Stimulated activated naive CD8-positive, alpha-beta T cell treated with anti-CD3 and anti-CD28 coated beads, Interleukin-15, Interleukin-2, amounts not matched to agents 100 U/mL and 50 U/mL, for 24 hours (primary cell): ENCODE results near the gene VIPR2.

Experiments used
- ATAC-seq: fragments of 150-1000 bp; cut with Tn5 transposase; one replicate; pipeline ENCODE4 v1.10.0; 2021
- DNase-seq: peaks from one replicate; pipeline ENCODE4 v3.0.0; 2021

The VIPR2 gene

DNA sequence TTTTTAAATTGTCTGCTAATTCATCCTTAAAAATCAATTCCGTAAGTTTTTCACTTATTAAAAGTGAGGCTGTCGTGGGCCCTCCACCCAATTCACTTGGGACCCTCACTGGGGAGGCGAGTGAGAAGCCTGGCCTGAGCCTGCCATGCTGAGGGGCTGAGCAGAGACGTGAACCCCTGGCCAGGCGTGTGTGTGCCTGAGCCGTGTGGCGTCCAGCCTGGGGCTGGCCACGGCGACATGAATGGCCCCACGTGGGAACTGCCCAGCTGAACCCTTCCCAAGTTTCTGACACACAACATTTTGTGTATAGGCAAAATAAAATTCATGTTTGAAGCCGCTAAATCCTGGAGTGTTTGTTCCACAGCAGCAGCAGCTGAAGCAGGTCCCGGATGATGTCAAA, 13.0 kb upstream of the VIPR2 start:
- no peak for DNase-seq
- ATAC-seq: no peak

DNA sequence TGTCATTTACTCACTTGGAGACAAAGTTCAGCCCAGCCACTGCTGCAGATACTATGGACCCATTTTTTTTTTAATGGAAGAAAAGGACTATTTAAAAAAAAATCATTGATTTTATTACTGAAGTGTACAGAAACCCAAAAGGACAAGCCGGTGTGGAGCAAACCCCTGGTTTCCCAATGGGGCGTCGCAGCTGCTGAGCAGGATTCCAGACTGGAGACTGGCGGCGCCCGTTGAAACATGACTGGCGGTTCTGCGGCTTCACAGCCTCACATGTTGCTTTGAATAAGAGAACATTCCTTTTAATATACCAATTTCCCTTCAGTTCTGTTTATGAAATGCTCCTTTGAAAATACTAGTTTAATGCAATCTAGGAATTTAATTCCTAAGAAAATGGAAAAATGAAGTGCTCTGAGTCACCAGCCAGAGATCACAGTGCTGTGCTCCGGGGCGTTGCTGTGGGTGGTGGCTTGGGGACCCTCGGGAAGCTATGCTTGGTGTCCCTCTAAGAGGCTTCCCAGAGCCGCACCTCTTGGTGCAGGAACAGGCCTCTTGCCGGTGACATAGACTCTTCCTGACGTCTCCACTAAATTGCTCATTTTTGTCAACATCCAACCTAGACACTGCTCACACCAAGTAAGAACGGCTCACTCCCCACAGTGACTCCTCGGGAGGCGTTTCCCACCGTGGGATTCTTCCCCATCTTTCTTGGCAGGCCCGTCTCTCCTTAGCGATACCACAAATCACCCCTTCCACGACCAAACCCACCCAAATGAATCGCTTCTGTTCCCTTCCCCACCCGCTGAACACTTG, 12.0 kb upstream of the VIPR2 start:
- ATAC-seq (no peak), DNase-seq (no peak)

DNA sequence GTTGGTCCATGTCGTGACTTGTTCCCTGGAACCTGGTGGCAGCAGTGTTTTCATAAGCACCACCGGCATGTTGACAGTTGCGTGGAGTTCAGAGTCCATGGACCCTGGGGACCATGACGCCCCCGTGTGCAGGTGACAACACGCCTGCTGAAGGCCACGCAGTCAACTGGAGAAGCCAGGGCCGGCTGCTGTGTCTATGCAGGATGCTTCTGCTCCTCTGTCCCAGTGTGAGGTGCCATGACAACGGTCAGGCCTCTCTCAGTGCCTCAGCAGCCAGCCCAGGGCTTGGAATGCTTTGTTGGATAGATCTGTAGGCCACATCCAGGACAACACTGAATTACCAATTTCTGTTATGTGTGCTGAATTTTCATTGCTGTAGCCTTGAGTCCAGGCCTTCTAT, 10.7 kb upstream of the VIPR2 start:
- no peak for ATAC-seq
- DNase-seq: no peak

DNA sequence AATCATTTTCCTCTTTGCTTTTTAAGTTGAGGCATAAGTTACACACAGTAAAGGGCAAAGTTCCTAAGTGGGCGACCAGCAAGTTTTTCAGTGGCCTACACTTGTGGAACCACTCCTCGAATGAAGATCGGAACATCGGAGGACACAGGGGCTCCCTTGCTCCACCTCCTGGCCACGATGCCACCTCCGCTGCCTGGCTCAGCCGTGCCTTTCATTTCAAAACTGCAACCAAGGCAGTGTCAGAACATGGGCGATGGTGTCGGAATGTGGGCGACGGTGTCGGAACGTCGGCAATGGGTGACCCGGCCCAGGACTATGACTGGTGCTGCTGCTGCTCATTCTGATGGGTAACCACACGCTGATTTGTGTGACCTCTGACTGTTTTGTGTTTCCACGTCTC, 9.6 kb upstream of the VIPR2 start:
- DNase-seq (no peak), ATAC-seq (no peak)

DNA sequence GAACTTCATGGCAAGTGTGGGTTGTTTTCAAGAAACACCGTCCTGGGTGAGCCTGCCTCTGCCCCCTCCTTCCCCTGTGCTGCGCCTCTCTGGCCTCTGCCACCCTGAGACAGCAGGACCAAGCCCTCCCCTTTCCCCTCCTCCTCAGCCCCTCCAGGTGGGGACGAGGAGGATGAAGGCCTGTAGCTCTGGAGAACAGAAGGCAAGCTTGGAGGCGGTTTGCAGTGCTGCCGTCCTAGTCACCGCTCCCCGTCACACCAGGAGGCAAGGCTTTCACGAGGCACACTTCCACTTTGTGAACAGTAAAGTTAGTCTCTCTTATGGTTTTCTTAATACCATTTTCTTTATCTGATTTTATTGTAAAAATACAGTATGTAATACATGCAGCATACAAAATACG, 8.8 kb upstream of the VIPR2 start:
- ATAC-seq (no peak), DNase-seq (no peak)

DNA sequence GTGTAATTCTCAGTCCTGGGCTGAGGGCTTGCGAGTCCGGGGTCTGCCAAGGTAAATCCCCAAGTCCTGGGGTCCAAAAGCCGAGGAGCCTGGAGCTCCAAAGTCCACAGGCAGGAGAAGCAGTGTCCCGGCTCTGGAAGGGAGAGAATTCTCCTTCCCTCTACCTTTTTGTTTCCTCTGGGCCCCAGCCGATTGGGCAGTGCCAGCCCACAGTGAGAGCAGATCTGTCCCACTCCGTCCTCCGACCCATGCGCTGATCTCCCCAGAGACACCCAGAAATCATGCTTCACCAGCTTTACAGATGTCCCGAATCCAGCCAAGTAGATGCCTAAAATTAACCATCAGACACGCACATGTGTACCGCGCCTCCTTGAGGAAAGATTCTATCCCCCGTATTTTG, 8.1 kb upstream of the VIPR2 start:
- no peak for ATAC-seq
- no peak for DNase-seq

DNA sequence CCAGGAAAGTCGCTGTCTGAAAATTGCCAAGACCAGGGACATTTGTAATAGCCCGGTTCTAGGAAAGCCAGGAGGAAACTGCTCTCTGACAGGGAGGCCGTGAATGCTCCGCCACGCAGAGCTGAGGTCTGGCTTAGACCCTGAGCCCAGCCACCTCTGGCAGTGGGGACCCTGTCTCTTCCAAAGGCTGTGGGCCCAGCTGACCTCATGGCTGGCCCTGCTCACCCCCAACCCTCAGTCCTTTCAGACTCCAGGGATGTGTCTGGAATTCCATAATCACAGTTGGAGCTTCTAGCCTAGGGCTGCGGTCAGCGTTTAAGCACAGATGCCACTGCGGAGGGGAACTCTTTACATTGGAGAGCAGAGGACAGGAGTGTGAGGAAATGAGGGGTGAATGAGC, 6.6 kb upstream of the VIPR2 start:
- DNase-seq (no peak), ATAC-seq (no peak)

DNA sequence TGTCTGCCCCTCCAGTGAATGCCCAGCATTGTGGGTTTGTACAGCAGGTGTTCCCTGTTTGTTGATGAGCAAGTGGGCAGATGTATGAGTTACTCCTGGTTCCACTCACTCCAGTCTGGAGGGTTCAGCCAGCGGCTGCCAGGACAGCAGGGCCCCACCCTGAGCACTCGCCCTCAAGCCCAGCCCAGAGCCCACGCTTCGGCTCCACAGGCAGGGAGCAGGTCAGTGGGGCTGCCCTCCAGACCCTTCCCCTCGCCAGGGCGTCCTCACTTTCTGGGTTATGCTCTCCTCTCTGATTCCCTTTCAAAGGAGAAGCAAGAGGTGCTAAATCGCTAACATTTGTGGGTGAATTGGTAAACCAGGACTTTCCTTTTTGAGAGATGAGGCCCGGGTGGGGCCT, 4.8 kb upstream of the VIPR2 start:
- DNase-seq (no peak), ATAC-seq (no peak)

DNA sequence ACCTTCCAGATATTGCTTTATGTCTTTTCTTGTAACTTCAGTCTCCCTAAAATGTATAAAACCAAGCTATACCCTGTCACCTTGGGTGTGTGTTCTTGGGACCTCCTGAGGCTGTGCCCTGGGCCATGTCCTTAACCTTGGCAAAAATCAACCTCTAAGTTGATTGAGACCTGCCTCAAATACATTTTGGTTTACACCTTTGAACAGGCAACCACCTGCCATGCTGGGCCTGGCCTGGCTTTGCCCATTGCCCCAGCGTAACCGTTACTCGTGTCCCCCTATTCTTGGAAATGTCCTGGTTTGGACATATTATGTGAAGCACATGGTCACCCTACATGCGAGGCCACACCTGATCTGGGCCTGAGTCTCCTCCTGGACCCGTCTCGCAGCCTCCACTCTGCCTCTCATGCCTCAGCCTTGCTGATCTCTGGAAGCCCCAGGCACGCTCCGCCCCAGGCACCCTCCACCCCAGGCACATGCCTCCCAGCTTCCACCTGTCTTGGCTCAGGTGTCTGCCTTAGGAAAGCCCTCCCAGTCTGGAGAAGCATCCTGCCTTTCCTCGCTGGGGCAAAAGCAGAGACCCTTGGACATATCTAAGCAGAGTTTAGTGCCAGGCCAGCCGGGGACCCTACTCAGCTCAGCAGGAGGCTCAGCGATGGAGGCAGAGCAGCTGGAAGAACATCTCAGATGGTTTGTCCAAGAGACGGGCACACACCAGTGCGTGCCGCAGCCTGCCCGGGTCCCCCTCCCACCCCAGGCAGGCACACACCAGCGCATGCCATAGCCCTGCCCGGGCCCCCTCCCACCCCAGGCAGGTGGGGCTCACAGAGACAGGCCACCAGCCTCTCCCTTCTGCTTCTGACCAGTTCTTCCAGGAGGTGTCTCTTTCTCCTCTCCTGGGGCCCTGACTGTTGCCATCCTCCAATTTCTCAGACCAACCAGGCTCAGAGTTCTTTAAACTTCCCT, 4.0 kb upstream of the VIPR2 start:
- ATAC-seq: no peak
- no peak for DNase-seq

DNA sequence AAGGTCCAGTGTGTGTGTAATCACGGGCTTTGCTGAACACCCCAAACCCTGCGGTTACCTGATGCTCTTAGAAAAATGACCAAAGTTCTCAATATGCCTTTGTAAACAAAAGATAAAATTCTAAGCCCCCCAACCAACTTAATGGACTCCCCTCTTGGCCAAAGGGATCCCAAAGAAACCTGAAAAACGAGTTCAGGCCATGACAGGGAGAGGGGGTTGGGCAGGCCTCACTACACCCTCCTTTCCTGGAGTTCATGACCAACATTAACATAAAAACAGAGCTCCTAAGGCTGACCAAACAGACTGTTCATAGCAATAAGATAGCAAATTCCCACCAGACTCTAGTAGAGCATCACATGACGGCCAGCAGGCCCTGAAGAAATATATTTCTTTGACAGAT, 3.0 kb upstream of the VIPR2 start:
- ATAC-seq: no peak
- DNase-seq: no peak

DNA sequence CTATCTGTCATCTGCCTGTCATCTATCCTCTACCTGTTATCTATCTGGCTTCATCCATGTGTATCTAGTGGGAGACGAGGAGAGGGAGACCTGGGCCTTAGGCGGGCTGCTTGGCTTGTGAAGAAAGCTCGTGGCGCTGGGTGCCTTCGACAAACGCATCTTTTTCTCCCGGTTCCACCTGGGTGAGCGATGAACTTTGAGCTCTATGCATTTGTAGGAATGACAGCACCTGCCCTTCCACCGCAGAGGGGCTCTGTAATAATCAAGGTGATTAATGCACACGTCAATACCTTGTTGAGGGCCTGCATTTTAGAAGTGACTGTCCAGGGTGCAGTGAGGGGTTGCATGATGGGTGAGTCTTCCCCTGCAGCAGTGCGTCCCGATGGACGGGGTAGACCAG, 2.6 kb upstream of the VIPR2 start:
- DNase-seq (no peak), ATAC-seq (no peak)

DNA sequence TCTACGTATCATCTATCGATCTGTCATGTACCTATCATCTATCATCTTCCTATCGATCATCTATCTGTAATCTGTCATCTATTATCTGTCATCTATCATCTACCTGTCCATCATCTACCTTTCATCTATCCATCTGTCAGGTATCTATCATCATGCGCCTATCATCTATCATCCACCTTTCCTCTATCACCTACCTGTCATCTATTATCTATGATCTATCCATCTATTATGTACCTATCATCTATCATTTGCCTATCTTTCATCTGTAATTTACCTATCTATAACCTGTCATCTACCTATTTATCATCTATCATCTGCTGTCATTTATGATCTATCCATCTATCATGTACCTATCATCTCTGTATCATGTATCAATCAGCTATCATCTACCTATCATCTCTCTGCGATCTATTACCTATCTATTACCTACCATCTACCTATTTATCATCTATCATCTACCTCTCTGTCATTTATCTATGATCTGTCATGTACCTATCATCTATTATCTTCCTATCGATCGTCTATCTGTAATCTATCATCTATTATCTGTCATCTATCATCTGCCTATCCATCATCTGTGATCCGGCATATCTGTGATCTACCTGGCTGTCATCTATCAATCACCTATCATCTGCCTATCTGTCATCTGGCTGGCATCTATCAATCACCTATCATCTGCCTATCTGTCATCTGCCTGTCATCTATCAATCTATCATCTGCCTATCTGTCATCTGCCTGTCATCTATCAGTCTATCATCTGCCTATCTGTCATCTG, 1.6 kb upstream of the VIPR2 start:
- ATAC-seq: no peak
- no peak for DNase-seq

DNA sequence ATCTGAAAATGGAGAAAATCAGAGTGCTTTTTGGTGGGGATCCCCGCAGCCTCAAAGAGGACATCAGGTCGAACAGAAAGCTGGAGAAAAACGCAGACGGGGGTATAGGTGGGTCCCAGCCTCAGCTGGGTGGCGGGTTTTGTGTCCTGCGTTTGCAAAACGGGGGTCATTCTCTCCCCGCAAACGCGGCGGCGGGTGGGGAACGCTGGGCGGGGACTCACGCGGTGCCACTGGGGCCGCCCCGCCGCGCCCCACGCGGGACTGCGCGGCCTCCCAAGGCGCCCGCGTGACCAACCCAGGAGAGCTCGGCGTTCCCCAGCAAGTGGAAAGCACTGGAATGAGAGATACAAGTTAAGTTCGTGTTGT, 806 bp upstream of the VIPR2 start:
- ATAC-seq (no peak), DNase-seq (no peak)

DNA sequence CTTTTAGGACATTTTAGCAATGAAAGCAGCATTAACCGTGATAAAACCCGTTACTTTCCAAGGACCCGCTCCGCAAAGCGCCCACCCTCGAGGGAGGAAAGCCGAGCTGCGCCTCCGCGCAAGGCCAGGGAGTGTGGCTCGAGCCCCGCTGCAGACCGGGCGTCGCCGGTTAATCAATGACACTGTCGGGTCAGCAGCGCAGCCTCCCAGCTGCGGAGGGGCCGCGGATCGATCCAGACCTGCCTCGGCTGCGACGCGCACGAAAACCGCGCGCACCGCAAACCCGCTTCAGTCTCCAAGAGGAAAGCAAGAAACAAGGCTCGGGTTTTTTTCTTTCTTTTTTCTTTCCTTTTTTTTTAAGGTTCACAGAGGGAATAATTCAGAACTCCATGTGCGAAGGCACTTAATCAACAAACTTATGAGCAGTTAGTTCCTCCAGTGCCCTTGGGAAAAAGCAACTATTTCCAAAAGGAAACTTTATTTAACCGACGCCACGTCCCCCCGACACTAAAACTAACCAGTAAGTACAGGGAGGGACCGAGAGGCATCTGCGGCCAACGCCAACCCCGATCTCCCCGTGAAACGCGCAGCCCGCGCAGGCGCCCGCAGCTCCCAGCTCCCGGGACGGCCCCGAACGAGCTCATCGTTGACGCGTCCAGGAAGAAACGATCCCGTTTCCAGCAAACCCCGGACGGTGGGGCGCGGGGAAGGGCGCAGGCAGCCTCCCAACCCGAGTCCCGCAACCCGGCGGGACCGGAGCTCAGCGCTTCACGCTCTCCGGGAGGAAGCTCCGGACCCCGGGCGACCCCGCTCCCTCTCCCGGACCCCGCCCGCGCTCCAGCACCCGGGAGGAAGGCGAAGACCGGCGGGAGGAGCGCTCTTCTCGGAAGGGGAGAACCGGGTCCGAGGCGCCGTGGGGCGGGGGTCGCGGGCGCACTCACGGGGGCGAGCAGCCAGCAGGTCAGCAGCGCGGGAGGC, 598 bp downstream of the VIPR2 start:
- no peak for ATAC-seq
- DNase-seq: peak; percentile 40

DNA sequence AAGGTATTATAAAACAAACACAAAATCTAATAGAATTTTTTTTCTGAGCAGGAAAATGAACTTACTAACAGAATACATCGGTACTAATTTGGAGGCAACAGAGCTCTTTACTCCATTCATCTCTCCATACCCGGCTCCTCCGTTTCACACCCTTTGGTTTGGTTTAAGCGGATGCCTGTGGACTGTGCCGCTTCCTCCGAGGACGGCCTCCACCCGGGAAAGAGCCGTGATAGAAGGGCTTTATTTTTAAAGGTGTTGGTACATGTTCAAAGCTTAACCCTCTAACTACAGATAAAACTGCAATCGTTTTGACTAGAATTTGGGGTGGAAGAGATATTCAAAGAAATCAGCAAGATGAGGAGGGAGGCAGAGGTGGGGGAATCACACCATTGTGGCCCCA, 1.9 kb downstream of the VIPR2 start:
- ATAC-seq: no peak
- DNase-seq: no peak

DNA sequence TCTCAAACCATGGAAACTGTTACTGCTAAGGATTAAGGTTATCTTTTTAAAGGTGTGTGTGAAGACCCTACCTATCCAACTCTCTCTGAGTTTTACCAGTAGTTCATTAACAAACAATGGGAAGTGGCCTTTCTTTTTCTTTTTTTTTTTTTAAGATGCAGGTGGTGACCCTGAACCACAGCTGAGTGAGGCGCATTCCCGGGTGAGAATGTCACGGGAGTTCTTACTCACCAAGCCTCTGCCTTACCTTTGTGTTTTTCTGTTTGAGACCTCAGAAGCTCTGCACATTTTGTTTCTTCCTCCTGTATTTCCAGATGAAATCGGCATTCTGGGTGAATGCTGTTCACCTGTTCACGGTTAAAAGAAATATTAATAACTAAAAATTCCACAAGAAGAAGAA, 2.5 kb downstream of the VIPR2 start:
- ATAC-seq: no peak

DNA sequence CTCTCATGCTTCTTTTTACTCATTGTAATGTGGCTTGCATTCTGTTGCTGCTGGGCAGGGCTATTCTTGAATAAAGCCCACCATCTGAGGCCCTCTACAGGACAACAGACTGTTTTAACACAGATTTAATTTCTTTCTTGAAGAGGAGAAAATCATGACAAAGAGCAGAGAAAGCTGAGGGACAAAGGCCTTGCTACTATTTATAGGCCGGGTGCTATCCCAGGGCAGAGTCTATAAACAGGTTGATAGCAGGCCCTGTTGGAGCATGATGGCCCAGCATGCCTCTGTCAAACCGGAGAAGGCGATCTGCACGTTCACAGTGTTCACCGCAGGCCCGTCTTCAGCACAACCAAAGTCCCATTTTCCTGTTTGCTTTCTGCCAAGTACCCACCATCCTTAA, 3.0 kb downstream of the VIPR2 start:
- DNase-seq: no peak
- no peak for ATAC-seq

More for the DNA sequence above, 2.5 kb downstream of the VIPR2 start:
- no peak for DNase-seq

DNA sequence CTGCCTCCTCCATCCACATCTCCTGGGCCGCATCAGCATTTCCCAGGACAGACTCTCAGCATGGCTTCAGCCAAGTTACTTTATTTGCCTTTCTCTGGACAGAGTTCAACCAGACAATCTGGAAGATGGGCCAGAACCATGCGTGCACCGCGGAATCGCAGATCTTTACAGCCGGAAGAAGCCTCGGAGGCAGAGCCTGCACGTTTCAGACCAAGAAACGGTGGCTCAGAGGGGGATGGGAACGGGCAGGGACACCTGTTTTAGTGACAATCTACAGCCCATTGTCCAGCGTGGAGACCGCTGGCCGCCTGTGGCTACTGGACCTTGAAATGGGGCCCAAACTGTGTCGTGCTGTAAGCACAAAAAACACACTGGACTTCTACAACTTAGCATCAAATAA, 3.5 kb downstream of the VIPR2 start:
- ATAC-seq (no peak), DNase-seq (no peak)

DNA sequence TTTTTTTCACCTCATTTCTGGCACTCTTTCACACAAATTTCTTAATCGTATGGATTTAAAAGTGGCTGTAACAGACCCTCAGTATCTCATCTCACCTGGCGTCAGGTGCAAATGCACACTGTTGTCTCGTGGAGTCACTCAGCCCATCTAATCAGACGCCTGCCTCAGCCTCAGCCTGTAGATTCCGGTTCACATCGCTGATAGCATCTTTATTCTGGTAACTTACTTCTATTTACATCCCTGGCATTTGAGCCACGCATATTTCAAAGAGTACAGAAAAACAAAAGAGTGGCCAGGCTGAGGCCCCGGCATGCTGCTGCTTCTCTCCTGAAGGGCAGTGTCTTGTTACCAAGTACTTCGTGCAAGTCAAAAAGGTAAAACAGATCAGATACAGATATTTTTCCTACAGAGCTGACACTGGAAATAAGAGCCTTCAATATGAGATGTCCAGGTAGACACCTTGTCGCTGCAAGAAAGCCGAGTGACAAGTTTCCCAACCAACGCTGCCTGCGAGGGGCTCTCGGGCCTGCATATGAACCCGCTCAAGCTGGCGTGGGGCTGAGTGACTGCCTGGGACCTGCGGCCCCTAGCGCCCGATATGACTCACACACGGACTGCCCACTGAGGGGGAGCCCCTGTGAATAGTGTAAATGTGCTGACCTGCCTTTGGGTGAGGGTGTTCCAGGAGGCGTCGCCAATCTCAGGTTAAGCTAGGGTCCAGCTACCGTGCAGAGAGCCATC, 4.3 kb downstream of the VIPR2 start:
- ATAC-seq: no peak

DNA sequence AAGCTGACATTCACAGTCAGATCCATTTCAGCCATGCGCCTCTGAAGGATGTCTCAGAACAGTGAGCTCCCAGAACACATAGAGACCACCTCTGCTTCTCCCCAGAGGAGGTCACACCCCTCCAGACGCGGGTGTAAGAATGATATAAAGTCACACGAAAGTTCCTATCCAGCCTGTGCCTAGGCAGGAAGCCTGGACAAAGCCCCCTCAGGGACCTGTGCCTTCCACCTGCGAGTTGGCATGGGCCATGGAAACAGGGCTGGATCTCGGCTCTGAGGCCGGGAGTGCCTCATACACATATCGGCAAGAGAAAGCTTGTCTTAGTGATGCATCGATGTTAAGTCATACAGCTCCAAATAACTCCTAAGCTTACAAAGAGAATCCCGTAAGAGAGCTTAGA, 5.0 kb downstream of the VIPR2 start:
- ATAC-seq: no peak

More for the DNA sequence above, 4.3 kb downstream of the VIPR2 start:
- no peak for DNase-seq

DNA sequence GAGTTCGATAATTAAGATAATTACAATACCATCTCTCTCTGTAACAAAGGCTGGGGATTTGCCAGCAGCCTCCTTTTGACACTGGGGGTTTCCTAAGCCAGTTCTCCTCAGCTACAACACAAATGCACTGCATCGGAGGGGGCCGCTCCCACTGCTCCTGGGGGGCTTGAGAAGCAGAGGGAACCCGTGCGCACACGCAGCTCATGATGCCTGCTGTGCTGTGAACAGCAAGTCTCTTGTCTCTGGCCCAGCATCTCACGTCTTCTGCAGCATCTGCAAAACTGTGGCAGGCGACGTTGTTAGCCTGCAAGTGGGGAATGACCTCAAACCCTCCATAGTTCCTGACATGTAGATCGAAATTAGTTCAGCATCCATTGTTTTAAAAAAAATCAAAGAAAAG, 5.5 kb downstream of the VIPR2 start:
- ATAC-seq (no peak), DNase-seq (no peak)

More for the DNA sequence above, 5.0 kb downstream of the VIPR2 start:
- DNase-seq: no peak
